ENCODE measurements around the gene PRG3. TPM values are rescaled to one million over a fixed set of nuclear protein-coding genes. Genes with fewer than 3 reads are reported as not detected.

The PRG3 gene
- total and polyA plus RNA-seq, 9 of the 15 experiments (the other 6 are each of a cell fraction or from before 2014, with no cell fraction given) = 0.18 to 0.55 (median 0.38) TPM; not detected in 6

GRCh38 chr11:57426929-57427726 lies 46.2 kb upstream of the PRG3 start, which contains the start of gene SLC43A3 (continued):
- TF ChIP-seq BMI1 (IDR thresholded peaks at IDR 0.05; ENCODE audit: low read length) (no peak), REST (IDR thresholded peaks at IDR 0.05; ENCODE audit: borderline replicate concordance) (no peak), REST (CRISPR knock-in tag; IDR thresholded peaks at IDR 0.05; ENCODE audit: low read depth) (no peak), BRF1 (IDR thresholded peaks at IDR 0.05; ENCODE audit: borderline replicate concordance, extremely low read depth, insufficient read length) (no peak), ARID4B (CRISPR knock-in tag; IDR thresholded peaks at IDR 0.05) (no peak), ZNF23 (CRISPR knock-in tag; IDR thresholded peaks at IDR 0.05) (no peak), GTF3C2 (IDR thresholded peaks at IDR 0.05; ENCODE audit: borderline replicate concordance, extremely low read depth, insufficient read length) (no peak)

All from K562 (cell line).